Measurements from ENCODE around the gene CACNA1B. TPM values are rescaled to one million over a fixed set of nuclear protein-coding genes. Genes with fewer than 3 reads are reported as not detected.

The CACNA1B gene
- total and polyA plus RNA-seq, 2 of the 4 experiments (the other 2 are of a cell fraction), result 0.02 TPM; not detected in 1

DNA sequence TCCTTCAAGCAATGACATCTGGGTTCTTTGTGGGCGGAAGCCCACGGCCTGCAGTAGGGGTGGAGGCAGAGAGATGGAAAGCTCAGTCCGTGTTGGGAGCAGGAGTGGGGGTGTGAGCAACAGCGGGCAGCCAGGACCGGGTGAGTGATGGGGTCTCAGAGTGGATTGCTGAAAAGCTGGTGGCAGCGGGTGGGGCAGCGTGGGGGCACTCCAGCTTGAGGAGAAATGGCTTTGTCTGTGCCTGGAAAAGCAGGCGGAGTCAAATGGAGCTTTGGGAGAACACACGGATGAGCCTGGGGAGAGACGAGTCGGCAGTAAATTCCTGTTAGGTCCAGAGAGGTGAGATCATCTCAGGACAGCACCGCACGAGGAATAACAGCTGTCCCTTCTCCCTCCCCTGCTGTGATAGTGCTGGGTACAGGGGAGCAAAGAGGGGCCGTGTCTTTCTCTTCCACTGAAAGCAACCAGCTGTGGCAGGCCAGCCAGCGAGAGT, 42.1 kb downstream of the CACNA1B start:
- WGBS, 2 experiments (ENCODE audit: extremely low coverage in 2 of 2, insufficient read length in 1 of 2), result 34% methylated on average over 6 of the region's 15 CpGs; no CpG with 5 or more reads in 1 of the 2 experiments
- Histone ChIP-seq H3K23ac (ENCODE audit: low read depth, low read length) (no peak overlapping the region), H3K18ac (ENCODE audit: low read depth, low read length) (no peak overlapping the region), H3K36me3 (ENCODE audit: control insufficient read depth, insufficient read depth, low read length) (no peaks in the 10 kb centered on the region), H3K4ac (ENCODE audit: low read depth, low read length) (no peak overlapping the region), H2AFZ (replicated peaks; ENCODE audit: low read length, poor library complexity) (no peak overlapping the region), H3K4me1 (ENCODE audit: control insufficient read depth, insufficient read depth, low read length) (no peaks in the 10 kb centered on the region), H3K14ac (replicated peaks; ENCODE audit: low read depth, low read length) (no peak overlapping the region), H3K79me1 (ENCODE audit: low read depth in 1 of 2, low read length in 2 of 2) (no peaks in the 10 kb centered on the region), H2AK9ac (replicated peaks; ENCODE audit: low read depth, low read length, poor library complexity) (no peak overlapping the region), H3K9me1 (ENCODE audit: insufficient read depth, low read length) (no peaks in the 10 kb centered on the region), H2AK5ac (ENCODE audit: low read depth, low read length) (no peak overlapping the region), H2BK120ac (ENCODE audit: low read depth, low read length) (no peak overlapping the region), H3K9ac (ENCODE audit: low read depth, low read length) (no peak overlapping the region), H4K91ac (ENCODE audit: insufficient read depth, low read depth, low read length) (no peak overlapping the region), H3K4me3 (ENCODE audit: insufficient read depth, low read depth, low read length) (no peak overlapping the region), H3K4me2 (ENCODE audit: low read depth, low read length) (no peak overlapping the region), H3K9me3 (ENCODE audit: control insufficient read depth, insufficient read depth, low read length) (peaks cover 48% of the 10 kb centered on the region), H4K5ac (ENCODE audit: low read depth, low read length) (no peak overlapping the region), H3K27ac (ENCODE audit: insufficient read depth, low read length) (no peak overlapping the region), H3K27me3 (ENCODE audit: control insufficient read depth, insufficient read depth, low read length) (no peaks in the 10 kb centered on the region), H2BK20ac (ENCODE audit: low read depth, low read length) (no peak overlapping the region), H2BK5ac (ENCODE audit: low read depth, low read length, poor library complexity, severe bottlenecking) (no peak overlapping the region), H4K8ac (ENCODE audit: low read depth in 2 of 2, low read length in 2 of 2) (no peak overlapping the region), H3K56ac (ENCODE audit: extremely low read depth, insufficient read depth, low read length) (no peak overlapping the region), H2BK15ac (ENCODE audit: low read depth, low read length) (no peak overlapping the region), H4K20me1 (ENCODE audit: insufficient read depth, low read length) (no peaks in the 10 kb centered on the region)
- DNase-seq (no peak), ATAC-seq (ENCODE audit: low read depth) (no peak)
- no TSS peak for BruUV-seq (replicated peaks)
- ChIA-PET POLR2A (ENCODE audit: unreplicated experiment) (no interaction called here), CTCF (no interaction called here)
- intact Hi-C loops (cut with micrococcal nuclease), result no loop called here
- in situ Hi-C loops (cut with MboI; ENCODE audit: low sequenced_read_pairs), result no loop called here
- dilution Hi-C loops (cut with HindIII; ENCODE audit: low sequenced_read_pairs, unreplicated experiment), result no loop called here
- TF ChIP-seq MXI1 (IDR thresholded peaks at IDR 0.05; ENCODE audit: borderline replicate concordance, low read depth, low read length), result no peak
- TF ChIP-seq FOS (IDR thresholded peaks at IDR 0.05; ENCODE audit: low read depth, low read length), result no peak
- TF ChIP-seq, protein P1, sequence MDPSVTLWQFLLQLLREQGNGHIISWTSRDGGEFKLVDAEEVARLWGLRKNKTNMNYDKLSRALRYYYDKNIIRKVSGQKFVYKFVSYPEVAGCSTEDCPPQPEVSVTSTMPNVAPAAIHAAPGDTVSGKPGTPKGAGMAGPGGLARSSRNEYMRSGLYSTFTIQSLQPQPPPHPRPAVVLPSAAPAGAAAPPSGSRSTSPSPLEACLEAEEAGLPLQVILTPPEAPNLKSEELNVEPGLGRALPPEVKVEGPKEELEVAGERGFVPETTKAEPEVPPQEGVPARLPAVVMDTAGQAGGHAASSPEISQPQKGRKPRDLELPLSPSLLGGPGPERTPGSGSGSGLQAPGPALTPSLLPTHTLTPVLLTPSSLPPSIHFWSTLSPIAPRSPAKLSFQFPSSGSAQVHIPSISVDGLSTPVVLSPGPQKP (IDR thresholded peaks at IDR 0.05; ENCODE audit: borderline replicate concordance, low read depth, low read length), result no peak
- no peak for TF ChIP-seq BHLHE40 (IDR thresholded peaks at IDR 0.05; ENCODE audit: low read depth, low read length)
- no peak for TF ChIP-seq RAD21 (IDR thresholded peaks at IDR 0.05; ENCODE audit: low read length)
- TF ChIP-seq CHD1 (IDR thresholded peaks at IDR 0.05; ENCODE audit: low read depth, low read length), result no peak
- TF ChIP-seq CEBPB (IDR thresholded peaks at IDR 0.05; ENCODE audit: low read depth, low read length), result no peak
- TF ChIP-seq MAZ (IDR thresholded peaks at IDR 0.05; ENCODE audit: borderline replicate concordance, low read depth, low read length), result no peak
- no peak for TF ChIP-seq POLR2A (IDR thresholded peaks at IDR 0.05; ENCODE audit: low read depth, low read length)
- TF ChIP-seq RFX5 (IDR thresholded peaks at IDR 0.05; ENCODE audit: low read depth, low read length), result no peak
- TF ChIP-seq, protein P2, sequence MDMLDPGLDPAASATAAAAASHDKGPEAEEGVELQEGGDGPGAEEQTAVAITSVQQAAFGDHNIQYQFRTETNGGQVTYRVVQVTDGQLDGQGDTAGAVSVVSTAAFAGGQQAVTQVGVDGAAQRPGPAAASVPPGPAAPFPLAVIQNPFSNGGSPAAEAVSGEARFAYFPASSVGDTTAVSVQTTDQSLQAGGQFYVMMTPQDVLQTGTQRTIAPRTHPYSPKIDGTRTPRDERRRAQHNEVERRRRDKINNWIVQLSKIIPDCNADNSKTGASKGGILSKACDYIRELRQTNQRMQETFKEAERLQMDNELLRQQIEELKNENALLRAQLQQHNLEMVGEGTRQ (IDR thresholded peaks at IDR 0.05; ENCODE audit: low read depth, low read length), result no peak
- no peak for TF ChIP-seq RCOR1 (IDR thresholded peaks at IDR 0.05; ENCODE audit: insufficient replicate concordance, low read length)
- no peak for TF ChIP-seq MAFK (IDR thresholded peaks at IDR 0.05; ENCODE audit: low read depth, low read length)
- TF ChIP-seq SMC3 (IDR thresholded peaks at IDR 0.05; ENCODE audit: low read depth, low read length), result no peak
- no peak for TF ChIP-seq NFE2L2 (IDR thresholded peaks at IDR 0.05; ENCODE audit: low read depth, low read length)
- TF ChIP-seq, protein P3, sequence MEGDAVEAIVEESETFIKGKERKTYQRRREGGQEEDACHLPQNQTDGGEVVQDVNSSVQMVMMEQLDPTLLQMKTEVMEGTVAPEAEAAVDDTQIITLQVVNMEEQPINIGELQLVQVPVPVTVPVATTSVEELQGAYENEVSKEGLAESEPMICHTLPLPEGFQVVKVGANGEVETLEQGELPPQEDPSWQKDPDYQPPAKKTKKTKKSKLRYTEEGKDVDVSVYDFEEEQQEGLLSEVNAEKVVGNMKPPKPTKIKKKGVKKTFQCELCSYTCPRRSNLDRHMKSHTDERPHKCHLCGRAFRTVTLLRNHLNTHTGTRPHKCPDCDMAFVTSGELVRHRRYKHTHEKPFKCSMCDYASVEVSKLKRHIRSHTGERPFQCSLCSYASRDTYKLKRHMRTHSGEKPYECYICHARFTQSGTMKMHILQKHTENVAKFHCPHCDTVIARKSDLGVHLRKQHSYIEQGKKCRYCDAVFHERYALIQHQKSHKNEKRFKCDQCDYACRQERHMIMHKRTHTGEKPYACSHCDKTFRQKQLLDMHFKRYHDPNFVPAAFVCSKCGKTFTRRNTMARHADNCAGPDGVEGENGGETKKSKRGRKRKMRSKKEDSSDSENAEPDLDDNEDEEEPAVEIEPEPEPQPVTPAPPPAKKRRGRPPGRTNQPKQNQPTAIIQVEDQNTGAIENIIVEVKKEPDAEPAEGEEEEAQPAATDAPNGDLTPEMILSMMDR (conservative IDR thresholded peaks at IDR 0.05; ENCODE audit: low read depth, low read length), result no peak

Data from IMR-90 (cell line).